ENCODE measurements around the gene SNRNP25. TPM values are rescaled to one million over a fixed set of nuclear protein-coding genes. Genes with fewer than 3 reads are reported as not detected.

The SNRNP25 gene
- total RNA-seq, 4 donors from 2014 or later = 25.6 to 34.4 (median 28.5) TPM

- Histone ChIP-seq H3K36me3 (peaks cover 0 to 85% of the 10 kb centered on the region in 2 donors), H3K27ac (peak overlapping the region in 1 of 4 donors; percentile 68), H3K9me3 (no peaks in the 10 kb centered on the region), H3K27me3 (no peaks in the 10 kb centered on the region), H3K4me1 (peaks cover 0 to 41% (median 25%) of the 10 kb centered on the region in 3 donors), H3K4me3 (no peak overlapping the region)
- TF ChIP-seq POLR2A (IDR thresholded peaks at IDR 0.05) (no peak), EP300 (IDR thresholded peaks at IDR 0.05) (no peak), POLR2AphosphoS5 (IDR thresholded peaks at IDR 0.05) (no peak), CTCF (IDR thresholded peaks at IDR 0.05) (no peak)
- no peak for ATAC-seq
- WGBS, 2 donors (ENCODE audit: low coverage in 1 of 2) = 74% methylated on average over 5 of the region's 23 CpGs; no CpG with 5 or more reads in 1 of the 2 donors
These were observed 32.9 kb downstream of the SNRNP25 start for GRCh38 chr16:86483-86952.

- Histone ChIP-seq H3K27ac (no peak overlapping the region), H3K27me3 (no peaks in the 10 kb centered on the region), H3K4me1 (peaks cover 0 to 46% (median 25%) of the 10 kb centered on the region in 3 donors), H3K9me3 (no peaks in the 10 kb centered on the region), H3K4me3 (no peak overlapping the region), H3K36me3 (peaks cover 0 to 84% of the 10 kb centered on the region in 2 donors)
- TF ChIP-seq POLR2AphosphoS5 (IDR thresholded peaks at IDR 0.05) = no peak
- no peak for TF ChIP-seq EP300 (IDR thresholded peaks at IDR 0.05)
- no peak for TF ChIP-seq POLR2A (IDR thresholded peaks at IDR 0.05)
- no peak for TF ChIP-seq CTCF (IDR thresholded peaks at IDR 0.05)
- WGBS, 2 donors (ENCODE audit: low coverage in 1 of 2) = 80% methylated on average over 2 of the region's 14 CpGs; no CpG with 5 or more reads in 1 of the 2 donors
- ATAC-seq = no peak
These were observed 35.0 kb downstream of the SNRNP25 start for GRCh38 chr16:88613-89012.

GRCh38 chr16:89391-90302 is 36.0 kb downstream of the SNRNP25 start:
- Histone ChIP-seq H3K4me1 (peaks cover 0 to 35% (median 15%) of the 10 kb centered on the region in 3 donors), H3K36me3 (peaks cover 0 to 83% of the 10 kb centered on the region in 2 donors), H3K9me3 (no peaks in the 10 kb centered on the region), H3K4me3 (no peak overlapping the region), H3K27ac (no peak overlapping the region), H3K27me3 (no peaks in the 10 kb centered on the region)
- TF ChIP-seq POLR2A (IDR thresholded peaks at IDR 0.05) = no peak
- no peak for TF ChIP-seq POLR2AphosphoS5 (IDR thresholded peaks at IDR 0.05)
- no peak for TF ChIP-seq EP300 (IDR thresholded peaks at IDR 0.05)
- TF ChIP-seq CTCF (IDR thresholded peaks at IDR 0.05) = no peak
- no peak for ATAC-seq
- 80 to 90% methylated on average over 1 to 8 of the region's 30 CpGs for WGBS, 2 donors (ENCODE audit: low coverage in 1 of 2)

GRCh38 chr16:91484-91883 is 37.9 kb downstream of the SNRNP25 start:
- TF ChIP-seq POLR2A (IDR thresholded peaks at IDR 0.05) = no peak
- TF ChIP-seq POLR2AphosphoS5 (IDR thresholded peaks at IDR 0.05) = no peak
- TF ChIP-seq CTCF (IDR thresholded peaks at IDR 0.05) = no peak
- TF ChIP-seq EP300 (IDR thresholded peaks at IDR 0.05) = no peak
- Histone ChIP-seq H3K36me3 (peaks cover 0 to 68% of the 10 kb centered on the region in 2 donors), H3K27me3 (no peaks in the 10 kb centered on the region), H3K27ac (peak overlapping the region in 2 of 4 donors; percentile 34 to 35), H3K4me3 (no peak overlapping the region), H3K9me3 (no peaks in the 10 kb centered on the region), H3K4me1 (peaks cover 0 to 18% (median 0%) of the 10 kb centered on the region in 3 donors)
- ATAC-seq = no peak
- WGBS, 2 donors (ENCODE audit: low coverage in 1 of 2) = 61% methylated on average over 6 of the region's 9 CpGs; no CpG with 5 or more reads in 1 of the 2 donors
